HG02623 (cell line): Measurements from ENCODE around the gene HEXIM1.

Experiments used
- ATAC-seq: cut with Tn5 transposase; IDR thresholded peaks from one replicate; pipeline ENCODE4 v1.9.1; 2021; ENCODE audit warnings: moderate library complexity; ENCODE audit not compliant: unreplicated experiment

Gene HEXIM1

GRCh38 chr17:45128989-45129388, 19.3 kb upstream of the HEXIM1 start:
- ATAC-seq = no peak

- no peak for ATAC-seq
Observed at GRCh38 chr17:45129426-45129939, 18.8 kb upstream of the HEXIM1 start.

GRCh38 chr17:45129940-45130680, 18.2 kb upstream of the HEXIM1 start:
- no peak for ATAC-seq

- no peak for ATAC-seq
Observed at GRCh38 chr17:45130681-45131615, 17.3 kb upstream of the HEXIM1 start.

- no peak for ATAC-seq
Observed at GRCh38 chr17:45131616-45132319, 16.5 kb upstream of the HEXIM1 start.

- ATAC-seq = no peak
Observed at GRCh38 chr17:45132320-45132571, 16.0 kb upstream of the HEXIM1 start, which contains the start of gene PLCD3. Gene PLCD3 (minus strand): TSS chr17:45132515. CDS start chr17:45132410, 105 bp downstream.

- no peak for ATAC-seq
Observed at GRCh38 chr17:45132572-45133463, 15.5 kb upstream of the HEXIM1 start.

- peak; percentile 75 for ATAC-seq
Observed at GRCh38 chr17:45135192-45135977, 12.9 kb upstream of the HEXIM1 start, which contains the start of gene ACBD4. Gene ACBD4 (plus strand): TSS chr17:45135687. CDS start chr17:45136145, 458 bp downstream.

GRCh38 chr17:45135978-45136791, 12.1 kb upstream of the HEXIM1 start:
- ATAC-seq = no peak

GRCh38 chr17:45136846-45137560, 11.3 kb upstream of the HEXIM1 start:
- no peak for ATAC-seq

GRCh38 chr17:45137561-45138305, 10.5 kb upstream of the HEXIM1 start:
- no peak for ATAC-seq

GRCh38 chr17:45138911-45139532, 9.3 kb upstream of the HEXIM1 start:
- no peak for ATAC-seq

GRCh38 chr17:45139533-45139920, 8.7 kb upstream of the HEXIM1 start:
- ATAC-seq = no peak

GRCh38 chr17:45143094-45143670, 5.1 kb upstream of the HEXIM1 start:
- ATAC-seq = no peak

- no peak for ATAC-seq
Observed at GRCh38 chr17:45143767-45144198, 4.5 kb upstream of the HEXIM1 start.
